ENCODE data around the gene SSTR5. TPM values are rescaled to one million over a fixed set of nuclear protein-coding genes. Genes with fewer than 3 reads are reported as not detected.

The SSTR5 gene
- polyA plus RNA-seq, 2 of the 4 experiments (the other 2 are of a cell fraction): 0.06 to 0.08 TPM

- peak overlapping the region; percentile 69 for H3K4me2 ChIP-seq
- no peak for ATAC-seq
- CTCF ChIA-PET: interaction anchor here (1.0 to 11.9 kb wide), 4 partner anchors 14 to 22 kb away, joined by 3 to 108 read pairs (median 10); no protein-coding TSS in a partner anchor
These were observed 5.5 kb downstream of the SSTR5 start for GRCh38 chr16:1077877-1078578.

DNA sequence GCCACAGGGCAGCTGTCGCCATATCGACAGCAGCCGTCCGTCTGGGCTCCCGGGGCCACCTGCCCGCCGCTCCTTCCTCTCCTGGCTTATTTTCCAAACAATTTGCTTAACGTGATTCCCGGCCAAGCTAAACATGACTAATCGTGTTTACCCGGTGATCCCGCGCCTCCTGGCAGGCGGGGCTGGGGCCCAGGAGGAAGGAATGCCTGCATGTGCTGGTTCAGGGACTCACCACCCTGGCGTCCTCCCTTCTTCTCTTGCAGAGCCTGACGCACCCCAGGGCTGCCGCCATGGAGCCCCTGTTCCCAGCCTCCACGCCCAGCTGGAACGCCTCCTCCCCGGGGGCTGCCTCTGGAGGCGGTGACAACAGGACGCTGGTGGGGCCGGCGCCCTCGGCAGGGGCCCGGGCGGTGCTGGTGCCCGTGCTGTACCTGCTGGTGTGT, 6.1 kb downstream of the SSTR5 start:
- Histone ChIP-seq H3K4me1 (peaks cover 49% of the 10 kb centered on the region), H3K27ac (peak overlapping the region; percentile 24 to 72; a peak in 3 of 6 replicates), H3K4me3 (peak overlapping the region; percentile 12; the same call in 1 of the 3 replicates), H3K4me2 (peak overlapping the region; percentile 69), H3K9me3 (no peaks in the 10 kb centered on the region)
- ChIA-PET POLR2A (interaction anchor here (1.1 kb wide), 1 partner anchor 15 kb away, joined by 4 read pairs; no protein-coding TSS in a partner anchor), CTCF (interaction anchor here (1.0 to 11.9 kb wide), 4 partner anchors 10 to 22 kb away, joined by 3 to 108 read pairs (median 4); no protein-coding TSS in a partner anchor)
- WGBS (ENCODE audit: missing lambda C conversion rate): 4% methylated on average over 9 of the region's 28 CpGs
- ATAC-seq (peak; percentile 72 to 84), DNase-seq (ENCODE audit: low read depth in 1 of 2, low spot score in 1 of 2) (peak; percentile 87 to 93), FAIRE-seq (no peak)
- TF ChIP-seq TFCP2L1 (CRISPR knock-in tag; IDR thresholded peaks at IDR 0.05): no peak
- no peak for TF ChIP-seq TP53 (CRISPR knock-in tag; IDR thresholded peaks at IDR 0.05)
- TF ChIP-seq HDAC2 (IDR thresholded peaks at IDR 0.05): no peak
- no peak for TF ChIP-seq RAD21 (conservative IDR thresholded peaks at IDR 0.05 in 1 of 2, IDR thresholded peaks at IDR 0.05 in 1 of 2)
- TF ChIP-seq, protein P1, sequence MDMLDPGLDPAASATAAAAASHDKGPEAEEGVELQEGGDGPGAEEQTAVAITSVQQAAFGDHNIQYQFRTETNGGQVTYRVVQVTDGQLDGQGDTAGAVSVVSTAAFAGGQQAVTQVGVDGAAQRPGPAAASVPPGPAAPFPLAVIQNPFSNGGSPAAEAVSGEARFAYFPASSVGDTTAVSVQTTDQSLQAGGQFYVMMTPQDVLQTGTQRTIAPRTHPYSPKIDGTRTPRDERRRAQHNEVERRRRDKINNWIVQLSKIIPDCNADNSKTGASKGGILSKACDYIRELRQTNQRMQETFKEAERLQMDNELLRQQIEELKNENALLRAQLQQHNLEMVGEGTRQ (IDR thresholded peaks at IDR 0.05): no peak
- no peak for TF ChIP-seq CBX2 (IDR thresholded peaks at IDR 0.05; ENCODE audit: borderline replicate concordance, low read depth)
- no peak for TF ChIP-seq PHF8 (IDR thresholded peaks at IDR 0.05; ENCODE audit: borderline replicate concordance, low read depth)
- no peak for TF ChIP-seq NFE2L2 (conservative IDR thresholded peaks at IDR 0.05; ENCODE audit: low read length)
- peak; percentile 58; the same call in 1 of the 2 replicates for TF ChIP-seq JUNB (IDR thresholded peaks at IDR 0.05)
- no peak for TF ChIP-seq BHLHE40 (IDR thresholded peaks at IDR 0.05; ENCODE audit: low read depth, low read length)
- TF ChIP-seq MAZ (IDR thresholded peaks at IDR 0.05; ENCODE audit: borderline replicate concordance, low read depth, low read length): no peak
- TF ChIP-seq GATA3 (IDR thresholded peaks at IDR 0.05; ENCODE audit: borderline replicate concordance): peak; percentile 86
- TF ChIP-seq FOSB (CRISPR knock-in tag; IDR thresholded peaks at IDR 0.05): no peak
- no peak for TF ChIP-seq MAFK (IDR thresholded peaks at IDR 0.05; ENCODE audit: partially characterized antibody)
- 0 out of 5 replicates have a peak, but pooled peaks of 1 of the 2 experiments have one; percentile 44 for TF ChIP-seq JUN (IDR thresholded peaks at IDR 0.05)
- no peak for TF ChIP-seq POLR2A (IDR thresholded peaks at IDR 0.05; ENCODE audit: low read length)
- TF ChIP-seq, protein P2, sequence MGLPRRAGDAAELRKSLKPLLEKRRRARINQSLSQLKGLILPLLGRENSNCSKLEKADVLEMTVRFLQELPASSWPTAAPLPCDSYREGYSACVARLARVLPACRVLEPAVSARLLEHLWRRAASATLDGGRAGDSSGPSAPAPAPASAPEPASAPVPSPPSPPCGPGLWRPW (IDR thresholded peaks at IDR 0.05): no peak
- TF ChIP-seq ELK1 (IDR thresholded peaks at IDR 0.05; ENCODE audit: low read depth, low read length): no peak
- no peak for TF ChIP-seq RNF2 (IDR thresholded peaks at IDR 0.05; ENCODE audit: borderline replicate concordance, low read depth)
- TF ChIP-seq CHD2 (IDR thresholded peaks at IDR 0.05; ENCODE audit: low read length, partially characterized antibody): no peak
- TF ChIP-seq, protein P3, sequence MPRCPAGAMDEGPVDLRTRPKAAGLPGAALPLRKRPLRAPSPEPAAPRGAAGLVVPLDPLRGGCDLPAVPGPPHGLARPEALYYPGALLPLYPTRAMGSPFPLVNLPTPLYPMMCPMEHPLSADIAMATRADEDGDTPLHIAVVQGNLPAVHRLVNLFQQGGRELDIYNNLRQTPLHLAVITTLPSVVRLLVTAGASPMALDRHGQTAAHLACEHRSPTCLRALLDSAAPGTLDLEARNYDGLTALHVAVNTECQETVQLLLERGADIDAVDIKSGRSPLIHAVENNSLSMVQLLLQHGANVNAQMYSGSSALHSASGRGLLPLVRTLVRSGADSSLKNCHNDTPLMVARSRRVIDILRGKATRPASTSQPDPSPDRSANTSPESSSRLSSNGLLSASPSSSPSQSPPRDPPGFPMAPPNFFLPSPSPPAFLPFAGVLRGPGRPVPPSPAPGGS (IDR thresholded peaks at IDR 0.05): no peak
- no peak for TF ChIP-seq CBX8 (IDR thresholded peaks at IDR 0.05)
- TF ChIP-seq SREBF2 (IDR thresholded peaks at IDR 0.05): no peak
- no peak for TF ChIP-seq ZC3H11A (IDR thresholded peaks at IDR 0.05)
- no peak for TF ChIP-seq SMC3 (IDR thresholded peaks at IDR 0.05)
- peak; percentile 50; the same call in 1 of the 2 replicates for TF ChIP-seq FOSL2 (IDR thresholded peaks at IDR 0.05)
- peak; percentile 86 for TF ChIP-seq FOSL2 (CRISPR knock-in tag; IDR thresholded peaks at IDR 0.05)
- TF ChIP-seq ZNF302 (CRISPR knock-in tag; IDR thresholded peaks at IDR 0.05): no peak
- TF ChIP-seq HEYL (CRISPR knock-in tag; IDR thresholded peaks at IDR 0.05): no peak
- TF ChIP-seq EHMT2 (IDR thresholded peaks at IDR 0.05; ENCODE audit: low read depth): no peak
- no peak for TF ChIP-seq RFX5 (IDR thresholded peaks at IDR 0.05)

More at GRCh38 chr16:1077877-1078578, 5.5 kb downstream of the SSTR5 start:
- POLR2A ChIA-PET: interaction anchor here (1.1 kb wide), 1 partner anchor 14 kb away, joined by 4 read pairs; no protein-coding TSS in a partner anchor
- FAIRE-seq (no peak), DNase-seq (ENCODE audit: low read depth in 1 of 2, low spot score in 1 of 2) (no peak)
- Histone ChIP-seq H3K4me1 (peaks cover 44% of the 10 kb centered on the region), H3K4me3 (peak overlapping the region; percentile 12; the same call in 1 of the 3 replicates), H3K9me3 (no peaks in the 10 kb centered on the region), H3K27ac (peak overlapping the region; percentile 8 to 72; a peak in 3 of 6 replicates)
- WGBS (ENCODE audit: missing lambda C conversion rate): 44% methylated on average over 14 of the region's 36 CpGs
- TF ChIP-seq SREBF2 (IDR thresholded peaks at IDR 0.05) (no peak), ZNF302 (CRISPR knock-in tag; IDR thresholded peaks at IDR 0.05) (no peak), HOXB13 (CRISPR knock-in tag; IDR thresholded peaks at IDR 0.05; ENCODE audit: low read depth) (no peak), TP53 (CRISPR knock-in tag; IDR thresholded peaks at IDR 0.05) (no peak), PHF8 (IDR thresholded peaks at IDR 0.05; ENCODE audit: borderline replicate concordance, low read depth) (no peak), FOSB (CRISPR knock-in tag; IDR thresholded peaks at IDR 0.05) (no peak), RCOR1 (IDR thresholded peaks at IDR 0.05; ENCODE audit: low read depth, low read length) (no peak)
- TF ChIP-seq, protein P3 (IDR thresholded peaks at IDR 0.05): no peak
